GM19324 (cell line): Measurements from ENCODE around the gene XKR3.
"Not testable (repeated sequence)": the region's sequence is repeated elsewhere in the genome, so short reads cannot be mapped to it uniquely, and the experiment has no call there.

ENCODE experiments used
- ATAC-seq: cut with Tn5 transposase; IDR thresholded peaks from one replicate; pipeline ENCODE4 v1.9.1; 2021; ENCODE audit warnings: mild to moderate bottlenecking, moderate library complexity; ENCODE audit not compliant: unreplicated experiment, low FRiP score

The XKR3 gene

DNA sequence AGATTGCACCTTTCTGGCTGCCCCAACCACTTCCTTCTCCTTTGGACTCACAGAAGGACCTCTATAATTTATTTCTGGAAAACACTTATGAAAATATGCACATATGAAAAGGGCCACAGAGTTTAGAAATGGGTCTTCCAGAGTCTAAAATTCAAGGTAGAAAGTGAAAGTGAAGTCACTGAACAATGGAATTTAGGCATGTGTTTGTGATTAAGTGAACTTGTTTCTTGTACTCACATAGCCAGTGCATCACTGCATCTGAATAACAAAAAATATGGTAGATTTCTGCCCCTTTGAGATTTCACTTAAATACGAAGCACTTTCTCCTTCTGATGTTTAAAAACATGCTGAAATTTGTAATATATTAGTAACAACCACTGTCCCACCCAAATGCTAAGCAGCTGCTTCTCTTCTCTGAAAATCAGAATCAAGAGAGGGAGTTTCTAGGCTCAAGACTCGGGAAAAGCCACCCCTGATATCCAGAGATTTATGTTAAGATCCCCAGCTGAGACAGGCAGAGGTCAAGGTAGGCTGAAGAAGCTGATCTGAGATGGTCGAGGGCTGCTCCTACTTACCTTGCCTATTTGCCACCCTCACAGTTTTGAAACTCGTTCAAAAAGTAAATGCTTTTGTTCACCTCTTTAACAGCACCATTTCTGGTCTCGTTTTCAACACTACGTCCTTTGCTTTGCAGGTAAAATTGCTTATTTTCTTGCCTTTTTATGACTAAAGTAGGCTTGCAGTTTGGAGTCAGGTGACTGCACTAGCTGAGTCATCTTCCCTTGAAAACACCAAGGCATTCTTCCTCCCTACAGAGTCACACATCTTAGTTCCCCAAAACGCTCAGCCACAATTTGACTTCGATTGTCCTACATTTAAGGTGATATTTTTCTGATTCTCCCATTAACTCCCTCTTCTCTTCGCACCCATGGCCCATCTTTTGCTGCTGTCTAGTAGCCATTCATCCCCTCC is at the start of gene XKR3:
Gene XKR3 (minus strand): TSS at position 696 of the 972 bp plus-strand sequence. CDS start 17,338 bp downstream, outside the sequence.
- ATAC-seq: no peak

- ATAC-seq: not testable (repeated sequence)
Observed at GRCh38 chr22:16869640-16870039, 44.4 kb upstream of the XKR3 start.

DNA sequence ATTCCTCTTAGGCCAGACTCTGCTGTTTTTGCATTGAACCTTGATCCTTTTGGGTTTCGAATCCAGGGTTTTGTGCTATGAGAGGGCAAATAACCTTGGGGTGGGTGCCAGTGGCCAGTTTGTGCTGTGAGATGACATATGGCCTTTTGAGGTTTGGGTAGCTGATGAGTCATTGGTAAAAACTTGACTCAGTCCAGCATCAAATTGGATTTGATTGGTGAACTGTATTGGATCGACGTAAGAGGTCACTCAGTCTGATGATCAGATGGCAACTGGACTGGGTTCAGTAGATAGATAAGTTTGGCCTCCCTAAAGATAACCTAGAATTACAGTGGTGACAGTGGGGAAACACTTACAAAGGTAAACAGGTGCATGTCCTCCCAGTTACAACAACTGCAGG is 41.0 kb upstream of the XKR3 start:
- ATAC-seq: no peak

DNA sequence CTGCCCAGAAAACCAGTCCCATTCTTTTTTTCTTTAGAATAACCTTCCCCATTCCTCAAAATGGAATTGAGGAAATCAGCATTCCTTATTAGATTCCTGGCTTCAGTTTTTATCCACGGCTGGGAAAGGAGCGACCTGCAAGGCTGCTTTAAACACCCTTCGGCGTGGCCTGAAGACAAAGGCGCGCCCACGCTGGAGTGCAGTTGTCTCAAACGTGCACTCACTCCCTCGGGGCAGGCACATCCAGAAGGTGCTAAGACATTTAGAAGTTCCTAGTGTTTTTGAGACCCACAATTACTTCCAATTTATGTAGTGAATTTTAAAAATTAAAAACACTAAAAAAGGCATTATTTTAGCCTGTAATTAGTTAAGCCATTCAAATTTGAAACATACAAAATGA is 31.6 kb upstream of the XKR3 start:
- ATAC-seq: not testable (repeated sequence)

GRCh38 chr22:16854631-16855030 is 29.4 kb upstream of the XKR3 start:
- no peak for ATAC-seq

GRCh38 chr22:16851268-16851996 is 26.2 kb upstream of the XKR3 start:
- ATAC-seq: not testable (repeated sequence)

DNA sequence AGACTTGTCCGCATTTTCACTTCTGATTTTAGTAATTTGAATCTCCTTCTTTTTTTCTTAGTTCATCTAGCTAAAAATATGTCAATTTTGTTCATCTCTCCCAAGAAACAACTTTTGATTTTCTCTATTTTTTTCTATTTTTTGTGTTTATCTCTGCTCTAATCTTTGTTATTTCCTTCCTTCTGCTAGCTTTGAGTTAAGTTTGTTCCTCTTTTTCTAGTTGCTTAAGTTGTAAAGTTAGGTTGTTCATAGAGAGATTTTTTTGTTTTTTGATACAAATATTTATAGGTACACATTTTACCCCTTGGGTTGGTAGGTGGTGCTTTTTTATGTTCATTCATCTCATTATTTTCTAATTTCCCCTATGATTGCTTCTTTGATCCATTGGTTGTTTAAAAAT is 22.1 kb upstream of the XKR3 start:
- no peak for ATAC-seq

GRCh38 chr22:16845881-16846280 is 20.7 kb upstream of the XKR3 start:
- ATAC-seq: no peak

GRCh38 chr22:16845465-16845864 is 20.3 kb upstream of the XKR3 start:
- no peak for ATAC-seq

- ATAC-seq: no peak
Observed at GRCh38 chr22:16844529-16844928, 19.3 kb upstream of the XKR3 start.

DNA sequence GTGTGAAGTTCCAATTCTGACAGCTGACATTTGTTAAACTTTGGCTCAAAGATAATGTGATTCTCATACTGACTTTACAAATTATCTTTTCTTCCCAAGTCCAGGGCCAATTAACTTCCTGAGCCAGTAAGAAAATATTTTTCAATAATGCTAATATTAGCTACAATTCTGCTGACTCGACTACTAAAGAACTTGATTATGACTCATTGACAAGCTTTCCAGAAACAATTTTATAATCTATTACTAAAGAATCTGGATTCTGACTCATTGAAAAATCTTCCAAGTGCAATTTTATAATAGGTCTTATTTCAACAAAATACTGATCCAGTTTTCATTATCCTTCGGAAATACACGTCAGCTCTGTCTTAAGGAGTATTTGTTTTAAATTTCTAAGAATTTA is 12.9 kb upstream of the XKR3 start:
- ATAC-seq: no peak

DNA sequence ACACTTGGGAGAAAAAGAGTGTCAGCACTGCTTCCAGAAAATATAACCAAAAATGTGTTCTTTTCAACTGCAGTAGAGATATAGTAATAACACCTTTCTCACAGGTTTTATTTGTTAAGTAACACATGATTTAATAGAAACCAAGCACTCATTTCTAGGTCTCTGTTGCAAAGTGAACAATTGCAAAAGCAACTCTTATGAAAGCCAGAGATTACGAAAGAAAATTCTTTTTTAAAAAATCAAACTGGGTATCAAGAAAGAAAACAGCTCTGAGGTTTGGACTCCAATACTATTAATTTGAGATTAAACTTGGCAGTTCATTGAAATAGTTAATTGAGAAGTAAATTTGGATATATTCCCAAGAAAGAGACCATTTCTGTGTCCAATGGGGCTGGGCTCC is 9.8 kb upstream of the XKR3 start:
- ATAC-seq: no peak

GRCh38 chr22:16831257-16831656 is 6.0 kb upstream of the XKR3 start:
- ATAC-seq: no peak

GRCh38 chr22:16829985-16830384 is 4.8 kb upstream of the XKR3 start:
- ATAC-seq: no peak

DNA sequence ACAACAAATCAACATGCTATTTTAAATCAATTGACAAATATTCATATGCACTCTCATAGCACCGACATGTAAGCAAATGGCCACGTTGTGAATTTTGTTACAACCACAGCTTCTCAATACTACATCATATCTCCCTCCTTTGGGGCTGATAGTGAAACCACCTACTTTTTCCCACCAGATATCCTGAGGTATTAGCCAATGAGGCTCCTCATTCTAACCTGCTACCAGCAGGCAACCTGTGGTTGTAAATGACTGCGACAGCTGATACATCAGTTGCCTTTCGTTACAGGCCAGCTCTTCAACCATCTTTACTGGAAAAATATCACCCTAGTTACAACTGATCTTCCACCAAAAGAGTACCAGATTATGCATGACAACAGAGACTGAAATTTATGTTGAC is 3.7 kb upstream of the XKR3 start:
- no peak for ATAC-seq

DNA sequence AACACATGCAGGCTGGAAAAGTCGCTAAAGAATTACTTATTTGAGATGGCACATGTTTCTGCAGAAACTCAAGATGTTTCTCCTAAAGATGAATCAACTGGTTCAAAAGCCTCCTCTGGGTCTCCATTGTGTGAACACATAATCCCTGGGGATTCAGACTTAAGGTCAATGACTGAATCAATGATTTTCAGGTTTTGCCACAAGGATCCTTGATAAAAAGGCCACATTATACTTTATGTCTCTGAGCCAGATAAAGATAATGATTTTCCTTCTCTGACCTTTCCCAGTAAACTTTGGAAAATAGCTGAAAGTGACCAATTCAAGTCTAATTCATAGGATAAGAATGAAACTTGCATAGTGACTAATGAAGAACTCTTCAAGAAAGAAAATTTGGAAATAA is 2.3 kb upstream of the XKR3 start:
- no peak for ATAC-seq

- no peak for ATAC-seq
Observed at GRCh38 chr22:16819249-16819648, 6.0 kb downstream of the XKR3 start.

GRCh38 chr22:16818538-16818937 is 6.7 kb downstream of the XKR3 start:
- no peak for ATAC-seq

- ATAC-seq: no peak
Observed at GRCh38 chr22:16815073-16815472, 10.1 kb downstream of the XKR3 start.

- ATAC-seq: no peak
Observed at GRCh38 chr22:16810188-16810802, 14.9 kb downstream of the XKR3 start.

GRCh38 chr22:16808744-16809143 is 16.5 kb downstream of the XKR3 start:
- no peak for ATAC-seq
